GM12873 (cell line): ENCODE measurements around the gene NAV3.

Source experiments
- TF ChIP-seq, protein P1 (sequence below): IDR thresholded peaks from 2 replicates; pipeline ENCODE4 v1.5.1; 2012; ENCODE audit warnings: low read depth, mild to moderate bottlenecking, moderate library complexity, low read length, control low read depth; ENCODE audit not compliant: insufficient read depth; ENCODE audit errors: missing control alignments

Gene NAV3

DNA sequence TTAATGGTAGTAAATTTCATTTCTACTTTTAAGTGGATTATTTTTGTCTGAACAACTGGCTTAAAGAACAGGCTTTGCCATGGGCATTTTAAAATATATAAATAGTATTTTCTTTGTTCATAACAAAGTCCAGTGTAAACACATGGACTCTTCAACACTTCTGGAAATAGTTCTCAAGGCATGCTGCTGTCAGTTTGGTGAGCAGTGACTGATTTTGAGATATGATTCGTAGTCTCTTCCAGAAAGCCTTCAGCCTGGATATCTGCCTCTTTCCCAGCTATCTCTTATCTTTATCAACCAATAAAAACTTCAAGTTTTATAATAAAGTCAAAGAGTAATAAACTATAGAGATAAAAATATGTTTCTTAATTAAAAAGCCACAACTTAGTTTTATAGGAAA is 110.7 kb downstream of the NAV3 start:
- TF ChIP-seq, protein P1, sequence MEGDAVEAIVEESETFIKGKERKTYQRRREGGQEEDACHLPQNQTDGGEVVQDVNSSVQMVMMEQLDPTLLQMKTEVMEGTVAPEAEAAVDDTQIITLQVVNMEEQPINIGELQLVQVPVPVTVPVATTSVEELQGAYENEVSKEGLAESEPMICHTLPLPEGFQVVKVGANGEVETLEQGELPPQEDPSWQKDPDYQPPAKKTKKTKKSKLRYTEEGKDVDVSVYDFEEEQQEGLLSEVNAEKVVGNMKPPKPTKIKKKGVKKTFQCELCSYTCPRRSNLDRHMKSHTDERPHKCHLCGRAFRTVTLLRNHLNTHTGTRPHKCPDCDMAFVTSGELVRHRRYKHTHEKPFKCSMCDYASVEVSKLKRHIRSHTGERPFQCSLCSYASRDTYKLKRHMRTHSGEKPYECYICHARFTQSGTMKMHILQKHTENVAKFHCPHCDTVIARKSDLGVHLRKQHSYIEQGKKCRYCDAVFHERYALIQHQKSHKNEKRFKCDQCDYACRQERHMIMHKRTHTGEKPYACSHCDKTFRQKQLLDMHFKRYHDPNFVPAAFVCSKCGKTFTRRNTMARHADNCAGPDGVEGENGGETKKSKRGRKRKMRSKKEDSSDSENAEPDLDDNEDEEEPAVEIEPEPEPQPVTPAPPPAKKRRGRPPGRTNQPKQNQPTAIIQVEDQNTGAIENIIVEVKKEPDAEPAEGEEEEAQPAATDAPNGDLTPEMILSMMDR: no peak

DNA sequence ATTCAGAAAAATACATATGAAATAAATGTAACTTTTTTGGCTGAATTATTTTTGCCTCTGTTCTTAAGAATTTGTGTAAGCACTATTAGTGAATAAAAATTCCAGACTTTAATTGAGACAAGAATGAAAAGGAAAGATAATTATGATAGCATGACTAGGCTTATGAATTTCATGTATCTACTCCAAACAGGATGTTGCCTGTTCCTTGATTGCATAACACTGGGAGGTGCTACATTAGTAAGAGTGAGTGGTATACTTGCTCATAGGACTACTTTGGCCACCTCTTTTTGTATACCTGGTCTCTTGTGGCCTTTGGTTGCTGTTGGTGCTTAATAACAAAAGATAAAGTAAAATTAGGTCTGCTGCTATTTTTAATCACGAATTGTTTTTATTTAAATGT is 112.8 kb downstream of the NAV3 start:
- TF ChIP-seq, protein P1: no peak

DNA sequence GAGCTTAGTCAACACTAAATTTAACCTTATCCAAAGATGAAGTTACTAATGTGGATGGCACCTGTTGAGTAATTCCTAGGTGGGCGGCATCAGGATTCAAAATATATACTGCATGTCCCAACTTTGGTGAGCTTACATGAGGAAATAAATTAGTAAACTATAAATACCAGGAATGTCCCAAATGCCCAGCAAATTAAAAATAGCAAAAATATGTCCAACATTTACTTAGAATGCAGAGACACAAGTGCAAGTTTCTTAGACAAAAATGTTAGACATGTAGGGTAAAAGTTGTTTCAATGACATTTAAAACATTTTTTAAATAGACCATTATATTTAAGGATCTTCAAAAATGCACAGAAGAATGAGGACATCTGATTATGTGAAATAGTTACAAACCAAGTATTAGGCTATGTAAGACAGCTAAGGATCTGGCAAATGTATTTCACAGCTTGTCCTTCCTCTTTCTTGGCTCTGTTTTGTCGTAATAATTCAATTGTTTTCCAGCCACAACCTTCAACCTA is 115.9 kb downstream of the NAV3 start:
- TF ChIP-seq, protein P1: no peak

DNA sequence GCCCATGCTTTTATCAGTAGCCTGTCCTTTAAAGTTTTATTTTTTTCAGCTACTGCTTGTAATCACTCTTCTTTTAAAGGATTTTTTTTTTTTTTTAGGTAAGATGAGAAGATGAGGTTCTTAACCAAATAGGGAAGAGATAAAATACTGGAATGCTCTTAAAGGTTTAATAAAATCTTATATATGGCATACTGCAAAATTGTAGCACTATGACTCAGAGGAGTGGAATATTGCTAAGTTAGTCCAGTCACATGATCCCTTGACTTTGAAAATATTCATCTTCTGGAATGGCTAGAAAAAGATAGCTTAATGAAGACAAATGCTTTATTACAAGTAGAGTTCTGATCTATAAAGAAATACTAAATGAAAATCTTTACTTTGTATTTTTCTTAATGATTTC is 116.6 kb downstream of the NAV3 start:
- TF ChIP-seq, protein P1: no peak

DNA sequence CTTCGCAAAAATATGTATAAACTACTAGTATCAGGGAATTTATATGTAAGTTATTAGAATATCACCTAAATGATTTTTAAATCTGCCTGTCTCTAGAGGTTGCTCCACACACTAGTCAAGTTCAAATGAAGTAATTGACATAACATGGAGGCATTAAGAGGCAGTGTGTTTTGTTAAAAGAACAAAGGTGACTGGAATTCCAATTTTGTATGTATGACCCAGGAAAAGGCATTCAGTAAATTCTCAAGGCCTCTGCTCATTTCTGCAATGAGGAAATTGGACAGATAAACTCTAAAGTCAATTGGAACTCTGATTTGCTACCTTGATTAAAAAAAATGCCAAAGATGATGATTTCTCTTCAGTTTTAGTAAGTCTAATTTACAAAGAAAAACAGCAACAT is 117.1 kb downstream of the NAV3 start:
- TF ChIP-seq, protein P1: no peak

DNA sequence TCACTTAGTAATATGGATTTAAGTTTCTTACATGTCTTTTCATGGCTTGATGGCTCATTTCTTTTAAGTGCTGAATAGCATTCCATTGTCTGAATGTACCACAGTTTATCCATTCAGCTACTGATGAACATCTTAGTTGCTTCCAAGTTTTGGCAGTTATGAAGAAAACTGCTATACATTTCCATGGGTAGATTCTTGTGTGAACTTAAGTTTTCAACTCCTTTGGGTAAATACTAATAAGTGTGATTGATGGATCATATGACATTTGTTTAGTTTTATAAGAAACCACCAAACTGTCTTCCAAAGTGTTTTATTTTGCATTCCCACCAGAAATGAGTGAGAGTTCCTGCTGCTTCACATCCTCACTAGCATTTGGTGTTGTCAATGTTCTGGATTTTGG is 119.2 kb downstream of the NAV3 start:
- TF ChIP-seq, protein P1: no peak

DNA sequence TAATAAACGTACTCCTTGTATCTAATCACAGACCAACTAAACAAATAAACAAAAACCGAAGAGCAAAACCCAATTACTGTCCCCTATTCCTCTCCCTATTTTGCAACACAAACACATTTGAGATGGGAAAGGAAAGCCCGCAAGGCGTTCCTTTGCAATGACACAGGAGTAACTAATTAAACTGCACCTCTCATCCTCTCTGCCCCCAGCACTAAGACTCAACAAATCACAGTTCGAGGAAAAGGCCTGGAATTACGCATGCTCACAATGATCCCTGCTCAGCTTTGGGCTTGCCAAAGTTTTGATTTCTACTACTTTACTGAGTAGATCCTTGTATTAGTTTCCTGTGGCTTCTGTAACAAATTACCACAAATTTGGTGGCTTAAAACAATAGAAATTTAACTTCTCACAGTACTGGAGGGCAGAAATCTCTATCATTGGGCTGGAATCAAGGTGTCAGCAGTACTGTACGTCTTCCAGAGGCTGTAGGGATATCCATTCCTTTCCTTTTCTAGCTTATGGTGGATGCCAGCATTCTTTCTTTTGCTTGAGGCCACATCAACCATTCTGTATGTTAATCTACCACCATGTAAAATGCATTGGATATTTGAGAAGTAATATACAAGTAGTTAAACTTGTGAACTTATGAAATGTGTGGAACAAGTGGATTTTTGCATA is 123.0 kb downstream of the NAV3 start:
- TF ChIP-seq, protein P1: no peak

DNA sequence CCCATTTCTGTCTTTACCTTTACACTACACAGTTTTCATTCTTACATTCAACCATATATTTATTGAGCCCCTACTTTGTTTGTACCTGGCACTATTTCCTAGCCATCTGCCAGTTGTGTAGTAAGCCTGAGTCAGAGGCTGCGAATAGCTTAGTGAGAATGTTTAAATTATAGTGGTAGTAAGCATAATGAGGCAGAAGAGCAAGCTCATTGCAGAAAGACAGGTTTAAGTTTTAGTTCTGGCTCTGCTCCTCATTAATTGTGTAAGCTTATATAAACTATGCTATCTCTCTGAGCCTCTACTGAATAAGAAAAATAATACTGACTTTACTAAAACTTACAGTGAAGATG is 123.5 kb downstream of the NAV3 start:
- TF ChIP-seq, protein P1: no peak
